C4-2B (cell line): ENCODE results near the gene CFAP91.
A peak's percentile ranks its signal among the peaks of the same experiment; 100 is the strongest.

Experiments used
- H3K27ac ChIP-seq: fragments of 450-650 bp; 2 replicates; pipeline ENCODE4 v1.5.1; 2017
- ZFX ChIP-seq: fragments of 450-650 bp; IDR thresholded peaks from 2 replicates; pipeline ENCODE4 v1.6.1; 2017
- TF ChIP-seq, protein P1 (sequence below): fragments of 450-650 bp; conservative IDR thresholded peaks from 2 replicates; pipeline ENCODE4 v1.5.1; 2017; ENCODE audit warnings: mild to moderate bottlenecking

Gene CFAP91

GRCh38 chr3:119702530-119703527 lies at the start of gene CFAP91:
Gene CFAP91 (plus strand): TSS chr3:119703022. CDS start chr3:119703099, 77 bp downstream.
- TF ChIP-seq, protein P1, sequence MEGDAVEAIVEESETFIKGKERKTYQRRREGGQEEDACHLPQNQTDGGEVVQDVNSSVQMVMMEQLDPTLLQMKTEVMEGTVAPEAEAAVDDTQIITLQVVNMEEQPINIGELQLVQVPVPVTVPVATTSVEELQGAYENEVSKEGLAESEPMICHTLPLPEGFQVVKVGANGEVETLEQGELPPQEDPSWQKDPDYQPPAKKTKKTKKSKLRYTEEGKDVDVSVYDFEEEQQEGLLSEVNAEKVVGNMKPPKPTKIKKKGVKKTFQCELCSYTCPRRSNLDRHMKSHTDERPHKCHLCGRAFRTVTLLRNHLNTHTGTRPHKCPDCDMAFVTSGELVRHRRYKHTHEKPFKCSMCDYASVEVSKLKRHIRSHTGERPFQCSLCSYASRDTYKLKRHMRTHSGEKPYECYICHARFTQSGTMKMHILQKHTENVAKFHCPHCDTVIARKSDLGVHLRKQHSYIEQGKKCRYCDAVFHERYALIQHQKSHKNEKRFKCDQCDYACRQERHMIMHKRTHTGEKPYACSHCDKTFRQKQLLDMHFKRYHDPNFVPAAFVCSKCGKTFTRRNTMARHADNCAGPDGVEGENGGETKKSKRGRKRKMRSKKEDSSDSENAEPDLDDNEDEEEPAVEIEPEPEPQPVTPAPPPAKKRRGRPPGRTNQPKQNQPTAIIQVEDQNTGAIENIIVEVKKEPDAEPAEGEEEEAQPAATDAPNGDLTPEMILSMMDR = no peak
- 0 out of 2 replicates have a peak, but pooled peaks have one; percentile 28 for TF ChIP-seq ZFX

DNA sequence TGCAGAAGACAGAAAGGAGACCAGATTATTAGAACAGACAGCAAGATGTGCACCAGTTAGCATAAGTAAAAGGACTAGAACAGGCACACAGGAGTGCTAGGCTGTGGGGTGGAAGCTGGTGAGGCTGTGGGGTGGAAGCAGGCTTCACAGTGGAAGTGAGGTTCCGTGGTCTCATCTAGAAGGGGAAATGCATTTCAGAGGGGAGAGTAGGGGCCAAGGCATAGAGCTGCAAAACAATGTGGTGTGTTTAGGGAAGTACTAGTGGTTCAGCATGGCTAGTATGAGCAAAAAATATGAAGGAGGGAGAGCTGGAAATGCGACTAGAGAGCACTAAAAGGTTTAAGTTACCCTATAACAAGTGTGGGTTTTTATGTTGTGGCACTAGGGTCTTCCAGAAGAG lies 48.9 kb upstream of the CFAP91 start:
- no peak overlapping the region for H3K27ac ChIP-seq
- TF ChIP-seq ZFX = no peak
- TF ChIP-seq, protein P1 = no peak

More at GRCh38 chr3:119702530-119703527, at the start of gene CFAP91:
- H3K27ac ChIP-seq = peak within 1 kb of the TSS; percentile 48

DNA sequence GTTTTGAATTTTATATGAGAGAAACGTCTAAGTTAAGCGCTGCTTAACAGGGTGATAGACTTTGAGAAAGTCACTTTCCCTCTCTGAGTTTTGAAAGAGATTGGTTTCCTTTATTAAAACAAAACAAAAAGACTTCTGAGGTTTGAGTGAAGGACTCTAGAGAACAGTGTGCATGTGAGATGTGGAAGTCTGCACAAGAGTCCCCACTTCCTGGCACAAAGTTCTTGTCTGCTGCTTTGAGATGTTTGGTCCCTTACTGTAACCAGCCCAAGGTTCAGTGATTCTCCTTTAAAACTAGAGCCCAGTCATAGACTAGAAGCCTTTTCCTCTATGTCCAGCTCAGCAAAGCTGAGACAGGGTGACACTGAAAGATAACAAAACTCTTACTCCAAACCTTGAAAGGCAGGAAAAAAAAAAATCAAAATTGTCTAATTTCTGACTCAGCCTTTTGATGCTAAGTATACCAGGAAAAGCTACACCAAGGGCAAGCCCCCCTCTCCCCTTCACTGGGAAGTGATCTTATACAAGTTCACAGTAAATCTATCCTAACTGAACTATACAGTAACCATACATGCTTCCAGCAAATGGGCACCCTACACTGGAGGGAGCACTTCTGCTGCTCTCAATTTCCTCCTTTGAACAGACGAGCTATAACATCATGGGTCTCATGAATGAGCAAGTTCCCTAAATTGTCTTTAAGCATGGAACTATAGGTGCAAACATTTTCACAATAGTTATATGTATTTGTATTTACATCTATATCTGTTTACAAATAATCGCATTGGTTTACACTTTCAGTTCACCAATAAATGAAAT lies 44.7 kb upstream of the CFAP91 start:
- H3K27ac ChIP-seq = no peak overlapping the region
- no peak for TF ChIP-seq ZFX
- TF ChIP-seq, protein P1 = no peak

- H3K27ac ChIP-seq = no peak overlapping the region
- no peak for TF ChIP-seq ZFX
- TF ChIP-seq, protein P1 = no peak
Observed at GRCh38 chr3:119658994-119659393, 43.8 kb upstream of the CFAP91 start.

- no peak overlapping the region for H3K27ac ChIP-seq
- no peak for TF ChIP-seq ZFX
- TF ChIP-seq, protein P1 = no peak
Observed at GRCh38 chr3:119659606-119660291, 43.1 kb upstream of the CFAP91 start.

DNA sequence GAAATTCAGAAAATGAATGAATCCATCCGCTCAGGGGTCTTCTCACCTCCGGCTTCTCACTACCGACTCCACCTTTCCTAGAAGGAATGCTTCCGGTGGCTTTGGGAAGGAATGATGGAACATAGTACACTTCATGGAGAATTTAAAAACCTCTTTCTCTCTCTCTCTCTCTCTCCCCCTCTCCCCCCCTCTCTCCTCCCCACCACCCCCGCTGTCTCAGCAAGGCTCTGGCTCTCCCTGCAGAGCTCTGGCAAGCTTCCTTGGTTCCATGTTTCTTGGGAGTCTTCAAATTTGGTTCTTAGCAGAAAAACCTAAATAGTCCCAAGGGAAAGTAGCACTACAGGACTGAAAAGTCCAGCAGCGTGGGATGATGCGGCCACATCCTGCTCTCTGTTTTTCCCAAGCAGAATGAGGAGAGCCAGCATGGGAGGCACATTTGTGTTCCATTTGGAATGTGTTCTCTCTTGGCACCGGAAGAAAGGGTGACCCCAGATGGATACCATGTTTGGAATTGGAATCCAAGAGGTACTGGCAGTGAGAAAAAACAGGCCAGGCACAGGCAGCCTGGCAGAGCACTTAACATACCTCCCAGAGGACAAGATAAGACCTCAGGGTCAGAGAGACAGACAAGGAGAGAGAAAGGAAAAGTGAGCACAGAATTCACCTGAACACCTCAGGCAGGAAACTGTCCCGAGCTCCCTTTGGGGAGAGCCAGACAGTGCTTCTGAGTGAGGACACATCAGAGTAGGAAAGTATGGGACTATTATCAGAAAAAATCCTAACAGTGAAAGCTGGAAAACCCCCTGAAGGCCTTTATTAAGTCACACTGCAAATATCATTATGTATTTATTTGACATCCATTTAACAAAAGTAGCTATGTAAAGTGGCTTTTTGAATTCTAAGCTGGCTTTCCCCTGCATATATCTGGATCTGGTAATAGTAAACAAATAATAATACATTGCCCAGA lies 42.1 kb upstream of the CFAP91 start, which contains the start of gene POPDC2:
TSS of gene POPDC2 (minus strand) at position 116 of the 967 bp plus-strand sequence. CDS start 166 bp downstream, outside the sequence.
- H3K27ac ChIP-seq = no peak within 1 kb of the TSS
- TF ChIP-seq, protein P1 = no peak
- no peak for TF ChIP-seq ZFX
